Mucosa of rectum (tissue), 2 donors: ENCODE results near the gene AP5Z1.

Source experiments
- H3K27ac ChIP-seq, 2 donors: one replicate each; pipeline ENCODE4 v1.7.0; 2013; ENCODE audit warnings: inconsistent platforms in 2 of 2, low read depth in 2 of 2, low read length in 2 of 2
- H3K27me3 ChIP-seq, 2 donors: one replicate each; pipeline ENCODE4 v1.7.0; 2013; ENCODE audit warnings: low read length in 2 of 2; ENCODE audit not compliant: control insufficient read depth in 2 of 2, insufficient read depth in 2 of 2
- H3K36me3 ChIP-seq, 2 donors: one replicate each; pipeline ENCODE4 v1.7.0; 2013; ENCODE audit warnings: low read length in 2 of 2; ENCODE audit not compliant: control insufficient read depth in 2 of 2, insufficient read depth in 2 of 2
- H3K4me1 ChIP-seq, 2 donors: one replicate each; pipeline ENCODE4 v1.7.0; 2013; ENCODE audit warnings: low read length in 2 of 2, mild to moderate bottlenecking in 1 of 2; ENCODE audit not compliant: control insufficient read depth in 2 of 2, insufficient read depth in 2 of 2
- H3K4me3 ChIP-seq, 2 donors: one replicate each; pipeline ENCODE4 v1.7.0; 2013; ENCODE audit warnings: low read length in 2 of 2
- H3K9ac ChIP-seq, 2 donors: one replicate each; pipeline ENCODE4 v1.7.0; 2013; ENCODE audit warnings: low read length in 2 of 2, low read depth in 1 of 2, mild to moderate bottlenecking in 1 of 2
- H3K9me3 ChIP-seq, 2 donors: one replicate each; pipeline ENCODE4 v1.7.0; 2013; ENCODE audit warnings: low read length in 2 of 2; ENCODE audit not compliant: control insufficient read depth in 2 of 2
- donor health status: healthy.
- donor health status: Normal muscosa, but diverticular disease.

The AP5Z1 gene

DNA sequence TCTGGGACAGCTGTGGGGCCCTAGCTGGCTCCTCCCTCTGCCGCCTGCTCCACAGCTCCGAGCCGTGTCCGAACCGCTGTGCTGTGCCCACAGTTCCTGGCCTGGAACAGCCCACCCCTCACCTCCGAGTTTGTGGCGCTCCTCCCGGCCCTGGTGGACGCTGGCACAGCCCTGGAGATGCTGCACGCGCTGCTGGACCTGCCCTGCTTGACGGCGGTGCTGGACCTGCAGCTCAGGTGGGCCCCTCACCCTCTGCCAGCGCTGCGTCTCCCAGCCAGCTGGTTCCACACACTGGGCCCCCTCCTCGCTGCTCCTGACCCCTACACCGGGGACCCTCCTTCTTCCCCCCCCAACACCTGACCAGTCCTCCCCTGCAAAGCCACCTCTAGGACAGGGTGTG lies 12.1 kb downstream of the AP5Z1 start:
- H3K9ac ChIP-seq, result no peak overlapping the region
- H3K9me3 ChIP-seq, result no peaks in the 10 kb centered on the region
- H3K36me3 ChIP-seq, result peaks cover 46 to 62% of the 10 kb centered on the region in 2 donors
- no peaks in the 10 kb centered on the region for H3K27me3 ChIP-seq
- H3K4me1 ChIP-seq, result peaks cover 0 to 2% of the 10 kb centered on the region in 2 donors
- H3K4me3 ChIP-seq, result no peak overlapping the region
- H3K27ac ChIP-seq, result no peak overlapping the region

DNA sequence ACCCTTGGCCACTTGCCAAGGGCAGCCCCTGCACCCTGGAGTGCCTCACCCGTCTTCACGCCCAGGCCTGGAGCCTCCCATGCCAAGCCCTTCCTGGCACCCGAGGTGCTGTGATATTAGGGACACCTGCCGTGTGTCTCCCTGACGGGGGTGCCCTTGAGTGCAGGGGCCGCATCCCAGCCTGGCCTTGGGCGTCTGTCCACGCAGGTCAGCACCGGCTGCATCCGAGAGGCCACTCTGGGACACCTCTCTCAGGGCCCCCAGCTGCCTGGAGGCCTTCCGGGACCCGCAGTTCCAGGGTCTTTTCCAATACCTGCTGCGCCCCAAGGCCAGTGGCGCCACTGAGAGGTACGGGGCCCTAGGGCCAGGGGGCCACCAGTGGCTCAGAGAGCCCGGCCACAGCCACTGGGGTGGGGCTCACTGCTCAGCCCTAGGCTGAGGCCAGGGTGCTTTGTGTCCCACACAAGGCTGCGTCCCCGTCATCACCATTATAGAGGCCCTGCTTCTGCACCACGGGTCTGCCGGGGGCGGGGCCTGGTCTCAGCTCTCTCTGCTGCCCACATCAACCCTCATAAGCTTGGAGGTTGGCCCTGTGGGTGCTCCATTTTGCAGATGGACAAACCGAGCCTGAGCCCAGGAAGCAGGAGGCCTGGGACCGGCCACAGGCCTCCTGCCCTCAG lies 12.7 kb downstream of the AP5Z1 start:
- H3K4me1 ChIP-seq, result peaks cover 3 to 5% of the 10 kb centered on the region in 2 donors
- no peak overlapping the region for H3K4me3 ChIP-seq
- no peaks in the 10 kb centered on the region for H3K9me3 ChIP-seq
- no peak overlapping the region for H3K9ac ChIP-seq
- H3K27me3 ChIP-seq, result no peaks in the 10 kb centered on the region
- peaks cover 43 to 59% of the 10 kb centered on the region in 2 donors for H3K36me3 ChIP-seq
- no peak overlapping the region for H3K27ac ChIP-seq

- Histone ChIP-seq H3K4me1 (peaks cover 3 to 5% of the 10 kb centered on the region in 2 donors), H3K9ac (no peak overlapping the region), H3K4me3 (no peak overlapping the region), H3K27ac (no peak overlapping the region), H3K27me3 (no peaks in the 10 kb centered on the region), H3K36me3 (peaks cover 38 to 53% of the 10 kb centered on the region in 2 donors), H3K9me3 (no peaks in the 10 kb centered on the region)
Observed at GRCh38 chr7:4788627-4789189, 13.3 kb downstream of the AP5Z1 start.

- Histone ChIP-seq H3K27ac (no peak overlapping the region), H3K4me3 (no peak overlapping the region), H3K9me3 (no peaks in the 10 kb centered on the region), H3K9ac (no peak overlapping the region), H3K27me3 (no peaks in the 10 kb centered on the region), H3K4me1 (peaks cover 3 to 5% of the 10 kb centered on the region in 2 donors), H3K36me3 (peaks cover 30 to 48% of the 10 kb centered on the region in 2 donors)
Observed at GRCh38 chr7:4789194-4790077, 14.0 kb downstream of the AP5Z1 start.

- H3K27ac ChIP-seq, result no peak overlapping the region
- no peaks in the 10 kb centered on the region for H3K27me3 ChIP-seq
- H3K9ac ChIP-seq, result no peak overlapping the region
- H3K36me3 ChIP-seq, result peaks cover 29 to 42% of the 10 kb centered on the region in 2 donors
- peaks cover 3 to 5% of the 10 kb centered on the region in 2 donors for H3K4me1 ChIP-seq
- no peaks in the 10 kb centered on the region for H3K9me3 ChIP-seq
- no peak overlapping the region for H3K4me3 ChIP-seq
Observed at GRCh38 chr7:4790078-4790465, 14.6 kb downstream of the AP5Z1 start.

DNA sequence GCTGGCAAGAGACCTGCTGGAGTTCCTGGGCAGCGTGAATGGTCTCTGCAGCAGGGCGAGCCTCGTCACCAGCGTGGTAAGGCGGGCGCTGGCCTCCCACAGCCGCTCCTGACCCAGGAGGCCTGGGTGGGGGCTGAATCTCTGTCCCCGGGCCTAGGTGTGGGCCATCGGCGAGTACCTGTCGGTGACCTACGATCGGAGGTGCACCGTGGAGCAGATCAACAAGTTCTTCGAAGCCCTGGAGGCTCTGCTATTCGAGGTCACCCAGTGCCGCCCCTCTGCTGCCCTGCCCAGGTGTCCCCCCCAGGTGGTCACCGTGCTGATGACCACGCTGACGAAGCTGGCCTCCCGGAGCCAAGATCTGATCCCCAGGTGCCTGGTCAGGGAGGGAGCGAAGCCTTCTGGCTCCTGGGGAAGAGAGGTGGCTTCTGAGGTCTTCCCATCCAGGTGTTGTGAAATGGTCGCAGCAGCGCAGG lies 15.1 kb downstream of the AP5Z1 start:
- Histone ChIP-seq H3K4me3 (no peak overlapping the region), H3K36me3 (peaks cover 29 to 38% of the 10 kb centered on the region in 2 donors), H3K27me3 (no peaks in the 10 kb centered on the region), H3K9me3 (no peaks in the 10 kb centered on the region), H3K27ac (no peak overlapping the region), H3K9ac (no peak overlapping the region), H3K4me1 (peaks cover 3 to 5% of the 10 kb centered on the region in 2 donors)

GRCh38 chr7:4791101-4791737 lies 15.8 kb downstream of the AP5Z1 start:
- H3K27ac ChIP-seq, result no peak overlapping the region

DNA sequence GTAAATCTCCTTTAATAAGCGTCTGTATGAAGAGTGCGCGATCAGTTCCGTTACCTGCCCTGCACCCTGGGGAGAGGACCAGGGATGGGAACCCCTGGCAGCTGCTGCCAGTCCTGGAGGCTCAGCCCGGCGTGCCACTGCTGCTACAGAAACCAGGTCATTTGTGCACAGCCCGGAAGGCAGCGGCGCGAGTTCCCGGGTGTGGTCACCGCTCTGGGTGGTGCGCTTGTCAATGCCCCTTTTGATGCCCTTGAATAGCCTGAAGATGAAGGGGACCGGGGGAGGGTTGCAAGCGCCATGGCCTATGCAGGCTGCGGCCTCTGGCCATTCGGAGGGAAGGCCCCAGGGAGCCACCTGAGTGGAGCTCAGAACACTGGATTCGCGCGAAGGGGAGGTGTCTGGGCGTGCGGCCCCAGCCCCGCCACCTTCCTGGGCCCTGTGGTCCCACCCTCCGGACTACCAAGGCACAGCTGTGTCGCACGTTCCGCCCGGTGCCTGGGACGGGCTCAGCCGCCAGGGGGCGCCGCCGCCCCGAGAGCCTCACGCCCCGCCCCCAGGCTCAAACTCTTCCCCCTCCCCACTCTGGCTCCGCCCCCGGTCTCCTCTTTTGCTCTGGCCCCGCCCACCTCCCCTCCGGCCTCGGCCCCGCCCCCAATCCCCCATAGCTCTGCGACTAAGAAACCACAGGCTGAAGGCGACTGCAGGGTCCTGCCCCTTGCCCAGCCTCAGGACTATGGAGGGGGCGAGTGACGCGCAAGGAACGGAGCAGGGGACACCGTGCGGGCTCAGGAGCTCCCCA lies 16.5 kb downstream of the AP5Z1 start:
- peak overlapping the region in 1 of 2 donors; percentile 9 for H3K27ac ChIP-seq

More at GRCh38 chr7:4791101-4791737, 15.8 kb downstream of the AP5Z1 start:
- H3K36me3 ChIP-seq, result peaks cover 24 to 34% of the 10 kb centered on the region in 2 donors
- no peaks in the 10 kb centered on the region for H3K27me3 ChIP-seq
- H3K4me1 ChIP-seq, result peaks cover 3 to 5% of the 10 kb centered on the region in 2 donors
- no peaks in the 10 kb centered on the region for H3K9me3 ChIP-seq
- no peak overlapping the region for H3K9ac ChIP-seq
- H3K4me3 ChIP-seq, result no peak overlapping the region

DNA sequence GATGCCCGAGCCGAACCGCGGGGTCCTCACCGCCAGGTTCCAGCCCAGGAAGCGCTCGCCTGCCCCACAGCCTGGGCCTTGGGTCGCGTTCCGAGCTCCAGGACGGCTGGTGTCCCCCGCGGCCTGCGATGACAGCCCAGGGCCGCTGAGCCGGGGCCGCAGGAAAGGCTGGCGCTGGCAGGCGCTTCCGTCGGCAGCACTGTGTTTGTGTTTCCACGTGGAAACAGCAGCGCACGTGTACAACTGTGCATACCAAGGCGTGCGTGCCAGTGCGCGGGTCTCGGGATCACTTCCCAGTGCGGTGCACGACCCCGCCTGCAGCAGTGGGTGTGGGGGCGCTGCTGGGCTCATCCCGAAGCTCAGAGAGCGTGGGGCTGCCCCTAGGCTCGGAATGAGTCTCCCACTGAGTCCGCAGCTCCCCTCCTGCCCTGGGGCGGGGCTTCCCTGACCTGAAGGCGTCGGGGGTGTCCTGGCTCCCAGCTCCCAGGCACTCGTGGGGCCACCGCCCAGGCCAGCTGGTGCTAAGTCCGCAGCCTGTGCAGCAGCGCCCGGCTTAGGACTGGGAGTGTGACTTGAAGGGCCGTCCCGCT lies 17.2 kb downstream of the AP5Z1 start:
- no peak overlapping the region for H3K9ac ChIP-seq
- peaks cover 3 to 5% of the 10 kb centered on the region in 2 donors for H3K4me1 ChIP-seq
- H3K9me3 ChIP-seq, result no peaks in the 10 kb centered on the region
- peak overlapping the region in 1 of 2 donors; percentile 9 for H3K27ac ChIP-seq
- H3K27me3 ChIP-seq, result no peaks in the 10 kb centered on the region
- peak overlapping the region; percentile 52 to 56 for H3K4me3 ChIP-seq
- H3K36me3 ChIP-seq, result peaks cover 16 to 25% of the 10 kb centered on the region in 2 donors

More for the DNA sequence above, 16.5 kb downstream of the AP5Z1 start:
- Histone ChIP-seq H3K9ac (no peak overlapping the region), H3K27me3 (no peaks in the 10 kb centered on the region), H3K36me3 (peaks cover 19 to 29% of the 10 kb centered on the region in 2 donors), H3K4me1 (peaks cover 3 to 5% of the 10 kb centered on the region in 2 donors), H3K4me3 (peak overlapping the region; percentile 52 to 56), H3K9me3 (no peaks in the 10 kb centered on the region)
